OCI-LY3 (cell line): ENCODE measurements around the gene TOR4A.

Experiments used
- CTCF ChIP-seq: fragments of 200-600, 300-600 bp; sonication (generic); IDR thresholded peaks from 2 replicates; pipeline ENCODE4 v1.5.1; 2014; ENCODE audit warnings: antibody characterized with exemption, low read length, low read depth
- EZH2phosphoT487 ChIP-seq: fragments of 200-600 bp; shearing (Covaris generic); IDR thresholded peaks from 2 replicates; pipeline ENCODE4 v1.6.1; 2018; ENCODE audit warnings: antibody characterized with exemption, mixed run types, low read depth

- TF ChIP-seq CTCF (no peak), EZH2phosphoT487 (no peak)
Observed at GRCh38 chr9:137315581-137316011, 38.1 kb downstream of the TOR4A start.
